HepG2 (cell line): Measurements from ENCODE around the gene VWA1. TPM values are rescaled to one million over a fixed set of nuclear protein-coding genes. Genes with fewer than 3 reads are reported as not detected.

Source experiments
- E2F1 ChIP-seq: sonication (generic); formaldehyde crosslinking; IDR thresholded peaks from 2 replicates; pipeline ENCODE4 v1.5.0; 2020; ENCODE audit warnings: missing genetic modification reagents
- HNF4A ChIP-seq: sonication (generic); formaldehyde crosslinking; IDR thresholded peaks from 2 replicates; pipeline ENCODE4 v1.4.0; 2020; ENCODE audit warnings: missing genetic modification reagents
- IRF1 ChIP-seq: sonication (generic); formaldehyde crosslinking; IDR thresholded peaks from 2 replicates; pipeline ENCODE4 v1.4.0; 2020; ENCODE audit warnings: low read depth, mild to moderate bottlenecking, missing genetic modification reagents
- KAT8 ChIP-seq: IDR thresholded peaks from 2 replicates; pipeline ENCODE4 v1.6.1; 2016; ENCODE audit warnings: missing genetic modification reagents, missing compliant biosample characterization
- KLF13 ChIP-seq: sonication (generic); formaldehyde crosslinking; IDR thresholded peaks from 2 replicates; pipeline ENCODE4 v1.4.0; 2020; ENCODE audit warnings: mild to moderate bottlenecking, missing genetic modification reagents
- KLF16 ChIP-seq, 2 experiments: sonication (generic) in 1 of 2; formaldehyde crosslinking in 1 of 2; IDR thresholded peaks; 2 replicates each; pipeline versions ENCODE4 v1.6.1 to v1.8.0; 2016 to 2023; ENCODE audit warnings: missing genetic modification reagents in 2 of 2, missing compliant biosample characterization in 1 of 2
- MEF2D ChIP-seq: sonication (generic); formaldehyde crosslinking; IDR thresholded peaks from 2 replicates; pipeline ENCODE4 v1.5.1; 2020; ENCODE audit warnings: mild to moderate bottlenecking, missing genetic modification reagents
- SNAPC2 ChIP-seq: sonication (generic); formaldehyde crosslinking; IDR thresholded peaks from 2 replicates; pipeline ENCODE4 v1.8.1; 2022; ENCODE audit warnings: mild to moderate bottlenecking, missing genetic modification reagents
- STAT6 ChIP-seq: sonication (generic); formaldehyde crosslinking; IDR thresholded peaks from 2 replicates; pipeline ENCODE4 v1.4.0; 2020; ENCODE audit warnings: missing genetic modification reagents, mild to moderate bottlenecking, borderline replicate concordance
- TEAD2 ChIP-seq: sonication (generic); formaldehyde crosslinking; IDR thresholded peaks from 2 replicates; pipeline ENCODE4 v1.9.0; 2021; ENCODE audit warnings: missing genetic modification reagents
- THAP11 ChIP-seq: IDR thresholded peaks from 2 replicates; pipeline ENCODE4 v1.6.1; 2016; ENCODE audit warnings: missing biosample characterization, missing genetic modification reagents
- YEATS2 ChIP-seq: sonication (generic); formaldehyde crosslinking; IDR thresholded peaks from 2 replicates; pipeline ENCODE4 v1.4.0; 2020; ENCODE audit warnings: missing genetic modification reagents, borderline replicate concordance
- ZMYM3 ChIP-seq: sonication (generic); formaldehyde crosslinking; IDR thresholded peaks from 2 replicates; pipeline ENCODE4 v1.5.1; 2020; ENCODE audit warnings: mild to moderate bottlenecking, missing genetic modification reagents
- ZNF367 ChIP-seq: sonication (generic); formaldehyde crosslinking; IDR thresholded peaks from 2 replicates; pipeline ENCODE4 v1.4.0; 2020; ENCODE audit warnings: missing genetic modification reagents, borderline replicate concordance
- polyA plus RNA-seq, 8 experiments: library from polyadenylated mRNA; depleted of rRNA in 3 of 8; stranded (reverse) in 7 of 8; unstranded in 1 of 8; fragments of >200 nt; fragmentation: Illumina TruSeq in 4 of 8; extraction: Trizol in 4 of 8; gene quantifications; 2 replicates each; pipeline versions ENCODE4 v1.2.1 to v1.2.3, GENCODE V29; 2011 to 2016; ENCODE audit warnings: low read depth in 4 of 8, missing spikeins in 1 of 8, mixed read lengths in 1 of 8; ENCODE audit not compliant: insufficient read depth in 1 of 8
- total RNA-seq, 5 experiments: library from RNA; depleted of rRNA; stranded (reverse); fragments of >200 nt; fragmentation: Illumina TruSeq; extraction: Trizol; gene quantifications; 2 replicates each; pipeline ENCODE4 v1.2.3, GENCODE V29; 2016; ENCODE audit warnings: low read depth in 1 of 5
- TF ChIP-seq, protein P1 (sequence below): IDR thresholded peaks from 2 replicates; pipeline ENCODE4 v1.6.1; 2012; ENCODE audit warnings: inconsistent platforms
- TF ChIP-seq, protein P2 (sequence below): sonication (generic); formaldehyde crosslinking; IDR thresholded peaks from 2 replicates; pipeline ENCODE4 v1.4.0; 2020; ENCODE audit warnings: mild to moderate bottlenecking, missing genetic modification reagents
- TF ChIP-seq, protein P3 (sequence below): sonication (generic); formaldehyde crosslinking; IDR thresholded peaks from 2 replicates; pipeline ENCODE4 v1.4.0; 2020; ENCODE audit warnings: missing genetic modification reagents

Gene VWA1
- total and polyA plus RNA-seq, 2 of the 13 experiments (the other 11 are each of a cell fraction or from before 2014, with no cell fraction given) = 40.9 to 57.5 TPM

DNA sequence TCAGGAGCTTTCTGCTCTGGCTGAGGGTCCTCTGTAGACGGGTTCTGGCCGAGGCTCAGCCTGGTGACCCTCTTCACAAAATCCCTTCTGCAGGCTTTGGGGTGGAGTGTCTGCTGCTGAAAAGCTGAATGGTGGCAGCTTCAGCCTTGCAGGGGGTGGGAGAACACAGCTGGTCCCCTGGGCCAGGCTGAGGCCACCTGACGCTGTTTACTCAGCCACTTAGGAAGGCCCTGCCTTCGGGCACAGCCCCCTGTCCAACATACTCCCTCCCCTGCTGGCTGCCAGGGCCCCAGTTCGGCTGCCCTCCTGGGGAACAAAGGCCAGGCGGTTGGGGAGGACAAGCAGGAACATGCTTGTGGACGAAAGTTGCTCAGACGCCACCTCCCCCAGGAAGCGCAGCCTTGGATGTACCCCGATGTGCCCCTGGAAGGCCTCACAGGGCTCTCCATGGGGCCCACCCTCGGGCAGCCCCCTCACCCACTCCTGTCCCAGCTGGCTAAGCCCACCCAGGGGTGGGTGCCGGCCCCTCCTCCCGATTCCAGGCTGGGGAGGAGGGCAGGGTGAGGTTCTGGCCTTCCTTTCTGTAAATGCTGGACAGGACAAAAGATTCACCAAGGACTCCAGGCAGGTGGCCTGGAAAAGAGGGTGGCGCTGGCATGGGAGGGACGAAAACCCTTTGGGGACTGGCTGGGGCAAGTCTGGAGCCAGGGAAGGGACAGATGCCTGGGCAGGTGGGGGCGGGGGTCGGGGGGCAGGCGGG, 14.2 kb upstream of the VWA1 start, which contains the start of gene ANKRD65 (continued):
- TF ChIP-seq, protein P1, sequence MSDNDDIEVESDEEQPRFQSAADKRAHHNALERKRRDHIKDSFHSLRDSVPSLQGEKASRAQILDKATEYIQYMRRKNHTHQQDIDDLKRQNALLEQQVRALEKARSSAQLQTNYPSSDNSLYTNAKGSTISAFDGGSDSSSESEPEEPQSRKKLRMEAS = peak; percentile 61
- TF ChIP-seq STAT6 (CRISPR knock-in tag) (no peak), SNAPC2 (CRISPR knock-in tag) (no peak), IRF1 (CRISPR knock-in tag) (no peak), YEATS2 (CRISPR knock-in tag) (peak; percentile 39; the same call in 1 of the 2 replicates), ZNF367 (CRISPR knock-in tag) (no peak), HNF4A (CRISPR knock-in tag) (peak; percentile 67), TEAD2 (CRISPR knock-in tag) (no peak), MEF2D (peak; percentile 37; the same call in 1 of the 2 replicates), KLF13 (CRISPR knock-in tag) (no peak), THAP11 (CRISPR knock-in tag) (peak; percentile 48; the same call in 1 of the 2 replicates), KAT8 (CRISPR knock-in tag) (peak; percentile 62; the same call in 1 of the 2 replicates), ZMYM3 (CRISPR knock-in tag) (peak; percentile 47; the same call in 1 of the 2 replicates), KLF16 (CRISPR knock-in tag; IDR thresholded peaks at IDR 0.05) (peak in 1 of 2 experiments; percentile 47; a peak in 1 of 4 replicates), E2F1 (no peak)
- TF ChIP-seq, protein P2, sequence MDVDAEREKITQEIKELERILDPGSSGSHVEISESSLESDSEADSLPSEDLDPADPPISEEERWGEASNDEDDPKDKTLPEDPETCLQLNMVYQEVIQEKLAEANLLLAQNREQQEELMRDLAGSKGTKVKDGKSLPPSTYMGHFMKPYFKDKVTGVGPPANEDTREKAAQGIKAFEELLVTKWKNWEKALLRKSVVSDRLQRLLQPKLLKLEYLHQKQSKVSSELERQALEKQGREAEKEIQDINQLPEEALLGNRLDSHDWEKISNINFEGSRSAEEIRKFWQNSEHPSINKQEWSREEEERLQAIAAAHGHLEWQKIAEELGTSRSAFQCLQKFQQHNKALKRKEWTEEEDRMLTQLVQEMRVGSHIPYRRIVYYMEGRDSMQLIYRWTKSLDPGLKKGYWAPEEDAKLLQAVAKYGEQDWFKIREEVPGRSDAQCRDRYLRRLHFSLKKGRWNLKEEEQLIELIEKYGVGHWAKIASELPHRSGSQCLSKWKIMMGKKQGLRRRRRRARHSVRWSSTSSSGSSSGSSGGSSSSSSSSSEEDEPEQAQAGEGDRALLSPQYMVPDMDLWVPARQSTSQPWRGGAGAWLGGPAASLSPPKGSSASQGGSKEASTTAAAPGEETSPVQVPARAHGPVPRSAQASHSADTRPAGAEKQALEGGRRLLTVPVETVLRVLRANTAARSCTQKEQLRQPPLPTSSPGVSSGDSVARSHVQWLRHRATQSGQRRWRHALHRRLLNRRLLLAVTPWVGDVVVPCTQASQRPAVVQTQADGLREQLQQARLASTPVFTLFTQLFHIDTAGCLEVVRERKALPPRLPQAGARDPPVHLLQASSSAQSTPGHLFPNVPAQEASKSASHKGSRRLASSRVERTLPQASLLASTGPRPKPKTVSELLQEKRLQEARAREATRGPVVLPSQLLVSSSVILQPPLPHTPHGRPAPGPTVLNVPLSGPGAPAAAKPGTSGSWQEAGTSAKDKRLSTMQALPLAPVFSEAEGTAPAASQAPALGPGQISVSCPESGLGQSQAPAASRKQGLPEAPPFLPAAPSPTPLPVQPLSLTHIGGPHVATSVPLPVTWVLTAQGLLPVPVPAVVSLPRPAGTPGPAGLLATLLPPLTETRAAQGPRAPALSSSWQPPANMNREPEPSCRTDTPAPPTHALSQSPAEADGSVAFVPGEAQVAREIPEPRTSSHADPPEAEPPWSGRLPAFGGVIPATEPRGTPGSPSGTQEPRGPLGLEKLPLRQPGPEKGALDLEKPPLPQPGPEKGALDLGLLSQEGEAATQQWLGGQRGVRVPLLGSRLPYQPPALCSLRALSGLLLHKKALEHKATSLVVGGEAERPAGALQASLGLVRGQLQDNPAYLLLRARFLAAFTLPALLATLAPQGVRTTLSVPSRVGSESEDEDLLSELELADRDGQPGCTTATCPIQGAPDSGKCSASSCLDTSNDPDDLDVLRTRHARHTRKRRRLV (CRISPR knock-in tag) = no peak
- TF ChIP-seq, protein P3, sequence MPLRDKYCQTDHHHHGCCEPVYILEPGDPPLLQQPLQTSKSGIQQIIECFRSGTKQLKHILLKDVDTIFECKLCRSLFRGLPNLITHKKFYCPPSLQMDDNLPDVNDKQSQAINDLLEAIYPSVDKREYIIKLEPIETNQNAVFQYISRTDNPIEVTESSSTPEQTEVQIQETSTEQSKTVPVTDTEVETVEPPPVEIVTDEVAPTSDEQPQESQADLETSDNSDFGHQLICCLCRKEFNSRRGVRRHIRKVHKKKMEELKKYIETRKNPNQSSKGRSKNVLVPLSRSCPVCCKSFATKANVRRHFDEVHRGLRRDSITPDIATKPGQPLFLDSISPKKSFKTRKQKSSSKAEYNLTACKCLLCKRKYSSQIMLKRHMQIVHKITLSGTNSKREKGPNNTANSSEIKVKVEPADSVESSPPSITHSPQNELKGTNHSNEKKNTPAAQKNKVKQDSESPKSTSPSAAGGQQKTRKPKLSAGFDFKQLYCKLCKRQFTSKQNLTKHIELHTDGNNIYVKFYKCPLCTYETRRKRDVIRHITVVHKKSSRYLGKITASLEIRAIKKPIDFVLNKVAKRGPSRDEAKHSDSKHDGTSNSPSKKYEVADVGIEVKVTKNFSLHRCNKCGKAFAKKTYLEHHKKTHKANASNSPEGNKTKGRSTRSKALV (CRISPR knock-in tag) = no peak; the same call in 1 of the 2 replicates
